Caco-2 (cell line): ENCODE measurements around the gene TRIM31. TPM values are rescaled to one million over a fixed set of nuclear protein-coding genes. Genes with fewer than 3 reads are reported as not detected.

ENCODE experiments used
- BruUV-seq: library from RNA; stranded (reverse); fragments of 400-500 nt; replicated peaks from 2 replicates; lab custom pipeline; 2021; lab: Mats Ljungman, UMichigan
- CTCF ChIA-PET: fragments of 300-600 bp; sonication (Branson Sonifier 250); formaldehyde crosslinking; loops from one replicate; lab custom pipeline; 2022; ENCODE audit warnings: antibody characterized with exemption; lab: Charles Lee
- POLR2A ChIA-PET: fragments of 300-600 bp; sonication (Branson Sonifier 250); formaldehyde crosslinking; loops from one replicate; lab custom pipeline; 2022; ENCODE audit warnings: antibody characterized with exemption; lab: Charles Lee
- DNase-seq, 2 experiments: peaks; one replicate each; pipeline versions ENCODE4 v3.0.0 to v3.0.0-alpha.2; 2020 to 2022
- H3K27me3 ChIP-seq: replicated peaks from 2 replicates; pipeline ENCODE4 v1.6.0; 2011; ENCODE audit warnings: low read length; ENCODE audit not compliant: control insufficient read depth, insufficient read depth
- H3K36me3 ChIP-seq: 2 replicates; pipeline ENCODE4 v1.5.1; 2011; ENCODE audit warnings: low read length; ENCODE audit not compliant: control insufficient read depth, insufficient read depth
- H3K4me1 ChIP-seq: fragments of 250-450 bp; sonication (Bioruptor Pico); 2 replicates; pipeline ENCODE4 v1.5.1; 2020; ENCODE audit warnings: mild to moderate bottlenecking
- H3K4me3 ChIP-seq: 2 replicates; pipeline ENCODE4 v1.5.1; 2011; ENCODE audit warnings: low read depth, mild to moderate bottlenecking, control low read depth, low read length
- H3K9me3 ChIP-seq: fragments of 250-450 bp; sonication (Bioruptor Pico); 2 replicates; pipeline ENCODE4 v1.5.1; 2020; ENCODE audit warnings: mild to moderate bottlenecking, moderate library complexity
- H3K27ac Mint-ChIP-seq: one replicate; pipeline ENCODE4 v1.8.0; 2022; ENCODE audit warnings: mixed read lengths; ENCODE audit not compliant: unreplicated experiment
- H3K27me3 Mint-ChIP-seq: one replicate; pipeline ENCODE4 v1.8.0; 2022; ENCODE audit warnings: mixed read lengths; ENCODE audit not compliant: insufficient read depth, unreplicated experiment
- H3K36me3 Mint-ChIP-seq: one replicate; pipeline ENCODE4 v1.8.0; 2022; ENCODE audit warnings: mild to moderate bottlenecking, mixed read lengths; ENCODE audit not compliant: insufficient read depth, unreplicated experiment
- H3K4me1 Mint-ChIP-seq: one replicate; pipeline ENCODE4 v1.8.0; 2022; ENCODE audit warnings: low read depth, mixed read lengths; ENCODE audit not compliant: unreplicated experiment
- H3K4me3 Mint-ChIP-seq: one replicate; pipeline ENCODE4 v1.8.0; 2022; ENCODE audit warnings: mild to moderate bottlenecking, moderate library complexity, mixed read lengths; ENCODE audit not compliant: unreplicated experiment
- H3K9me3 Mint-ChIP-seq: one replicate; pipeline ENCODE4 v1.8.0; 2022; ENCODE audit warnings: mixed read lengths; ENCODE audit not compliant: unreplicated experiment
- CTCF ChIP-seq, 2 experiments: fragments of 200-600 bp in 1 of 2; IDR thresholded peaks; 1 replicate in 1 of 2; 2 replicates in 1 of 2; pipeline versions ENCODE4 v1.5.1 to v1.8.0; 2011 to 2022; ENCODE audit warnings: antibody characterized with exemption in 1 of 2, control low read depth in 1 of 2, inconsistent platforms in 1 of 2, low read depth in 1 of 2, low read length in 1 of 2, mild to moderate bottlenecking in 1 of 2, moderate library complexity in 1 of 2; ENCODE audit not compliant: insufficient read depth in 1 of 2, severe bottlenecking in 1 of 2, unreplicated experiment in 1 of 2
- intact Hi-C: fragments of 100-400 bp; cut with micrococcal nuclease; formaldehyde crosslinking; loops from one replicate; pipeline ENCODE4 v1.10.0; 2022; ENCODE audit not compliant: unreplicated experiment
- total RNA-seq: library from RNA; stranded (reverse); gene quantifications from 2 replicates; pipeline ENCODE4 v1.2.3, GENCODE V29; 2022

The TRIM31 gene
- total RNA-seq, 1 experiment from 2014 or later: 0.70 TPM

DNA sequence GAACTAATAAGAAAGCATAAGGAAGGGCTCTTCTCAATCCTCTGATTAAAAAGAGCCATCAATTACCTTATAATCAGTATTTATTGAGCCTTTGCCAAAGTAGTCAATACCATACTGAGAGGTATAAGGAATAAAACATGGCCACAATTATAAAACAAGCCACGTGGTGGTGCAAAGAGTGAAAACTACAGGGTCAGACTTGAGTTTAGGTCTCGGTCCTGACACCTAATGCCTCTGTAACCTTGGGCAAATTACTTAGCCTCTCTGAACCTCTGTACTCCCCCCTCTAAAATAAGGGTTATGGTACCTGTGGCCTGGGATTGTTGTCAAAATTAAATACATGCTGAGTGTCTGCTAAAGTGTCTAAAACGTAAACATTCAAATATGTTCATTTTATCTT is 36.3 kb upstream of the TRIM31 start:
- Histone ChIP-seq H3K27me3 (no peaks in the 10 kb centered on the region), H3K4me3 (no peak overlapping the region), H3K9me3 (no peaks in the 10 kb centered on the region), H3K36me3 (no peaks in the 10 kb centered on the region), H3K4me1 (peaks cover 2% of the 10 kb centered on the region; the same call in 1 of the 2 replicates)
- H3K36me3 Mint-ChIP-seq: no peaks in the 10 kb centered on the region
- no TSS peak for BruUV-seq
- CTCF ChIA-PET: no interaction called here
- POLR2A ChIA-PET: no interaction called here
- no peak overlapping the region for H3K4me3 Mint-ChIP-seq
- intact Hi-C loops: loop anchor here (1.0 kb wide), 1 partner anchor 21 kb away; no protein-coding TSS in a partner anchor
- no peak overlapping the region for H3K27ac Mint-ChIP-seq
- no peak for DNase-seq
- H3K4me1 Mint-ChIP-seq: peaks cover 5% of the 10 kb centered on the region
- H3K27me3 Mint-ChIP-seq: no peaks in the 10 kb centered on the region
- H3K9me3 Mint-ChIP-seq: no peaks in the 10 kb centered on the region
- peak in 1 of 2 experiments; percentile 1 for TF ChIP-seq CTCF (IDR thresholded peaks at IDR 0.05; ENCODE audit: insufficient read depth in 1 of 2, low read depth in 1 of 2, low read length in 1 of 2, severe bottlenecking in 1 of 2, unreplicated experiment in 1 of 2)

DNA sequence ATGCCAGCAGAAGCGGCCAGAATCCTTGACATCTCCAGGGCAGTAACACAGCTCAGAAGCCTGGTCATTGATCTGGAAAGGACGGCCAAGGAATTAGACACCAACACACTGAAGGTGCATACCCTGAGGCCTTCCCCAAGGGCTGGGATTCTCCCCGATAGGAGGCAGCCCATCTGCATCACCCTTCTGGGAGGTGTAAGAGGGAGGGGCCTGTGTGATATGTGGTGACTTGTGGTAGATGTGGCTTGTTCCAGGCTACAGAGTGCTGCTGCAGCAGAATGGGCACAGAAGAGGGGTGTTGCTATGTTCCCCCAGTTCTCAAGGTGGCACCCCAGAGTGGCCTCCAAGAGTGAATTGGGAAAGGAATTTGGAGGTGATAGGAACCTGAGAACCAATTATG is 34.2 kb upstream of the TRIM31 start:
- Mint-ChIP-seq H3K9me3 (no peaks in the 10 kb centered on the region), H3K27ac (no peak overlapping the region), H3K27me3 (no peaks in the 10 kb centered on the region), H3K4me1 (peaks cover 12% of the 10 kb centered on the region), H3K4me3 (no peak overlapping the region), H3K36me3 (no peaks in the 10 kb centered on the region)
- POLR2A ChIA-PET: no interaction called here
- Histone ChIP-seq H3K27me3 (no peaks in the 10 kb centered on the region), H3K4me1 (peaks cover 11% of the 10 kb centered on the region), H3K36me3 (no peaks in the 10 kb centered on the region), H3K9me3 (no peaks in the 10 kb centered on the region), H3K4me3 (no peak overlapping the region)
- CTCF ChIA-PET: no interaction called here
- intact Hi-C loops: no loop called here
- no TSS peak for BruUV-seq
- TF ChIP-seq CTCF (IDR thresholded peaks at IDR 0.05; ENCODE audit: insufficient read depth in 1 of 2, low read depth in 1 of 2, low read length in 1 of 2, severe bottlenecking in 1 of 2, unreplicated experiment in 1 of 2): no peak
- DNase-seq: no peak

GRCh38 chr6:30145818-30146217 is 32.9 kb upstream of the TRIM31 start:
- no peak for TF ChIP-seq CTCF (IDR thresholded peaks at IDR 0.05; ENCODE audit: insufficient read depth in 1 of 2, low read depth in 1 of 2, low read length in 1 of 2, severe bottlenecking in 1 of 2, unreplicated experiment in 1 of 2)
- no peak overlapping the region for H3K4me3 Mint-ChIP-seq
- no peaks in the 10 kb centered on the region for H3K36me3 Mint-ChIP-seq
- ChIA-PET POLR2A (interaction anchor here (0.7 kb wide), 1 partner anchor 120 kb away, joined by 3 read pairs; no protein-coding TSS in a partner anchor), CTCF (no interaction called here)
- peaks cover 12% of the 10 kb centered on the region for H3K4me1 Mint-ChIP-seq
- no peaks in the 10 kb centered on the region for H3K27me3 ChIP-seq
- intact Hi-C loops: no loop called here
- H3K4me3 ChIP-seq: no peak overlapping the region
- no peak for DNase-seq
- BruUV-seq: no TSS peak
- no peaks in the 10 kb centered on the region for H3K9me3 ChIP-seq
- peaks cover 11% of the 10 kb centered on the region for H3K4me1 ChIP-seq
- H3K27me3 Mint-ChIP-seq: no peaks in the 10 kb centered on the region
- no peaks in the 10 kb centered on the region for H3K9me3 Mint-ChIP-seq
- no peak overlapping the region for H3K27ac Mint-ChIP-seq
- H3K36me3 ChIP-seq: no peaks in the 10 kb centered on the region
